Panc1 (cell line): ENCODE data around the gene KDM1A. TPM values are rescaled to one million over a fixed set of nuclear protein-coding genes. Genes with fewer than 3 reads are reported as not detected.

Source experiments
- ATAC-seq: fragments of 200-7000 bp; cut with Tn5 transposase; 2 replicates; pipeline ENCODE4 v1.9.1; 2020; ENCODE audit warnings: mild to moderate bottlenecking, moderate library complexity
- BruUV-seq: library from RNA; stranded (reverse); fragments of 400-500 nt; replicated peaks from 2 replicates; lab custom pipeline; 2021; lab: Mats Ljungman, UMichigan
- CTCF ChIA-PET: fragments of 300-600 bp; sonication (Branson Sonifier 250); formaldehyde crosslinking; loops from one replicate; lab custom pipeline; 2022; ENCODE audit warnings: antibody characterized with exemption; lab: Charles Lee
- POLR2A ChIA-PET: fragments of 300-600 bp; sonication (Branson Sonifier 250); formaldehyde crosslinking; loops from one replicate; lab custom pipeline; 2022; ENCODE audit warnings: antibody characterized with exemption; lab: Charles Lee
- DNase-seq: peaks from one replicate; pipeline ENCODE4 v3.0.0-alpha.2; 2010; ENCODE audit warnings: low read depth, low spot score
- H3K27ac ChIP-seq: 2 replicates; pipeline ENCODE4 v1.5.1; 2011; ENCODE audit warnings: mild to moderate bottlenecking, low read length, inconsistent platforms
- H3K27me3 ChIP-seq: fragments of 200-500 bp; sonication (Bioruptor generic); 2 replicates; pipeline ENCODE4 v1.6.0; 2014; ENCODE audit warnings: low read length, inconsistent platforms; ENCODE audit not compliant: control insufficient read depth, insufficient read depth
- H3K36me3 ChIP-seq: fragments of 200-500 bp; sonication (Bioruptor generic); 2 replicates; pipeline ENCODE4 v1.5.1; 2014; ENCODE audit warnings: inconsistent platforms, mild to moderate bottlenecking, low read length, moderate library complexity; ENCODE audit not compliant: control insufficient read depth, insufficient read depth
- H3K4me1 ChIP-seq: 2 replicates; pipeline ENCODE4 v1.5.1; 2011; ENCODE audit warnings: inconsistent platforms, mild to moderate bottlenecking, low read length, moderate library complexity; ENCODE audit not compliant: control insufficient read depth, insufficient read depth
- H3K4me3 ChIP-seq, 2 experiments: 2 replicates each; pipeline ENCODE4 v1.5.1; 2011 to 2012; ENCODE audit warnings: low read depth in 2 of 2, low read length in 2 of 2, mild to moderate bottlenecking in 2 of 2, inconsistent platforms in 1 of 2, moderate library complexity in 1 of 2
- H3K9me3 ChIP-seq: fragments of 200-500 bp; sonication (Bioruptor generic); 2 replicates; pipeline ENCODE4 v1.5.1; 2014; ENCODE audit warnings: low read depth, mild to moderate bottlenecking, inconsistent platforms, low read length, moderate library complexity; ENCODE audit not compliant: control insufficient read depth, insufficient read depth
- CTCF ChIP-seq: fragments of 450-650 bp; IDR thresholded peaks from 2 replicates; pipeline ENCODE4 v1.5.1; 2017; ENCODE audit warnings: mild to moderate bottlenecking
- POLR2AphosphoS5 ChIP-seq: IDR thresholded peaks from 2 replicates; pipeline ENCODE4 v1.6.1; 2012; ENCODE audit warnings: mild to moderate bottlenecking, low read depth, low read length, moderate library complexity
- REST ChIP-seq, 2 experiments: IDR thresholded peaks; 2 replicates each; pipeline ENCODE4 v1.6.1; 2011 to 2012; ENCODE audit warnings: low read depth in 2 of 2, control low read depth in 1 of 2, low read length in 1 of 2, mild to moderate bottlenecking in 1 of 2, moderate library complexity in 1 of 2; ENCODE audit not compliant: insufficient read depth in 1 of 2
- SIN3A ChIP-seq: IDR thresholded peaks from 2 replicates; pipeline ENCODE4 v1.6.1; 2012; ENCODE audit warnings: low read depth, mild to moderate bottlenecking, low read length, moderate library complexity, borderline replicate concordance; ENCODE audit not compliant: insufficient read depth
- TCF7L2 ChIP-seq: IDR thresholded peaks from 2 replicates; pipeline ENCODE4 v1.6.1; 2011; ENCODE audit warnings: mild to moderate bottlenecking, low read depth, low read length, inconsistent platforms
- in situ Hi-C: cut with HindIII; loops from 2 replicates; pipeline ENCODE4 v1.10.0; 2016; ENCODE audit warnings: low sequenced_read_pairs, low pct_unique_long_range_greater_than_20kb
- intact Hi-C: fragments of 100-400 bp; cut with micrococcal nuclease; formaldehyde crosslinking; loops from one replicate; pipeline ENCODE4 v1.10.0; 2022; ENCODE audit not compliant: unreplicated experiment
- total RNA-seq: library from RNA; stranded (reverse); gene quantifications from one replicate; pipeline ENCODE4 v1.2.1, GENCODE V29; 2021; ENCODE audit not compliant: unreplicated experiment

The KDM1A gene
- total RNA-seq, 1 experiment from 2014 or later: 120 TPM

- ATAC-seq (no peak), DNase-seq (no peak)
- Histone ChIP-seq H3K27ac (no peak overlapping the region), H3K36me3 (peaks cover 35% of the 10 kb centered on the region), H3K9me3 (no peaks in the 10 kb centered on the region), H3K27me3 (no peaks in the 10 kb centered on the region), H3K4me3 (no peak overlapping the region), H3K4me1 (no peaks in the 10 kb centered on the region)
- in situ Hi-C loops (no loop called here), intact Hi-C loops (no loop called here)
- BruUV-seq: no TSS peak
- ChIA-PET CTCF (no interaction called here), POLR2A (no interaction called here)
- TF ChIP-seq POLR2AphosphoS5 (no peak), CTCF (no peak), REST (IDR thresholded peaks at IDR 0.05; ENCODE audit: insufficient read depth in 1 of 2, low read depth in 2 of 2, low read length in 1 of 2) (no peak), TCF7L2 (no peak), SIN3A (no peak)
Measured at GRCh38 chr1:23069675-23070074, 50.4 kb downstream of the KDM1A start.

GRCh38 chr1:23074012-23074411, 54.7 kb downstream of the KDM1A start:
- DNase-seq: no peak
- Histone ChIP-seq H3K27ac (no peak overlapping the region), H3K36me3 (peaks cover 26% of the 10 kb centered on the region), H3K4me3 (no peak overlapping the region), H3K4me1 (no peaks in the 10 kb centered on the region), H3K27me3 (no peaks in the 10 kb centered on the region), H3K9me3 (no peaks in the 10 kb centered on the region)
- no peak for ATAC-seq
- BruUV-seq: no TSS peak
- TF ChIP-seq POLR2AphosphoS5: no peak
- no peak for TF ChIP-seq REST (IDR thresholded peaks at IDR 0.05; ENCODE audit: insufficient read depth in 1 of 2, low read depth in 2 of 2, low read length in 1 of 2)
- no peak for TF ChIP-seq CTCF
- no peak for TF ChIP-seq SIN3A
- no peak for TF ChIP-seq TCF7L2
- ChIA-PET POLR2A (no interaction called here), CTCF (no interaction called here)
- intact Hi-C loops (no loop called here), in situ Hi-C loops (no loop called here)
